GM12865 (cell line): ENCODE data around the gene AFF4.

Experiments used
- DNase-seq: peaks from one replicate; pipeline ENCODE4 v3.0.0; 2010; ENCODE audit warnings: low read depth
- H3K4me3 ChIP-seq: 2 replicates; pipeline ENCODE4 v1.5.1; 2011; ENCODE audit warnings: mild to moderate bottlenecking, low read depth, low read length, control low read depth
- CTCF ChIP-seq: IDR thresholded peaks from 2 replicates; pipeline ENCODE4 v1.5.1; 2011; ENCODE audit warnings: low read length, control low read depth, low read depth, inconsistent platforms; ENCODE audit not compliant: insufficient read depth; ENCODE audit errors: missing control alignments

Gene AFF4

DNA sequence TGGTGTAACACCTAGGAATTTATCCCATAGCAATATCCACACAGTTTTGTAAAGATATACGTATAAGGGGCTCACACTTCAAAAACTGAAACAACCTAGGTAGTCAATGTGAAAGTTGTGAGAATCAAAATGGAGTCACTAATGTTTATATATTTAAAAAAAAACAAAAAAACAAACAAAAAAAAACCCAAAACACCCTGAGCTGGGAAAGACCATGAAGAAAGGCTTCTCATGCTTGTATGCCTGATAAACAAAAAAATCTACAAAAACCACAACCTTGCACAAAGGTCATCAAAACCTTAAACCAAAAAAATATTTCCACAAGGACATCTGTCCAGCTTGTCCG lies 35.4 kb downstream of the AFF4 start:
- TF ChIP-seq CTCF = no peak
- no peak overlapping the region for H3K4me3 ChIP-seq
- DNase-seq = no peak

- H3K4me3 ChIP-seq = no peak overlapping the region
- DNase-seq = no peak
- TF ChIP-seq CTCF = no peak
Measured at GRCh38 chr5:132927355-132928061, 35.9 kb downstream of the AFF4 start.

GRCh38 chr5:132926437-132926836 lies 37.0 kb downstream of the AFF4 start:
- no peak overlapping the region for H3K4me3 ChIP-seq
- no peak for TF ChIP-seq CTCF
- DNase-seq = no peak

DNA sequence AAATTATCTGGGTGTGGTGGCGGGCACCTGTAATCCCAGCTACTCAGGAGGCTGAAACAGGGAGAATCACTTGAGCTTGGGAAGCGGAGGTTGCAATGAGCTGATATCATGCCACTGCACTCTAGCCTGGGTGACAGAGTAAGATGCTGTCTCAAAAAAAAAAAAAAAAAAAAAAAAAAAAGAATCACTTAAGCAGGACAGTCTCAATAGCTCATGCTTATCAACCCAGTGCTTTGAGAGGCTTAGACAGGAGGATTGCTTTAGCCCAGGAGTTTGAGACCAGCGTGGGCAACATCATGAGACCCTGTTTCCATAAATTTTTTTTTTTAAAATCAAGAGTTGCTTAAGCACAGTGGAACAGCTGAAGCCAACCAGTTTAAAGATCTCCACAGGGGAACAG lies 47.3 kb downstream of the AFF4 start:
- no peak for TF ChIP-seq CTCF
- DNase-seq = no peak
- H3K4me3 ChIP-seq = no peak overlapping the region

DNA sequence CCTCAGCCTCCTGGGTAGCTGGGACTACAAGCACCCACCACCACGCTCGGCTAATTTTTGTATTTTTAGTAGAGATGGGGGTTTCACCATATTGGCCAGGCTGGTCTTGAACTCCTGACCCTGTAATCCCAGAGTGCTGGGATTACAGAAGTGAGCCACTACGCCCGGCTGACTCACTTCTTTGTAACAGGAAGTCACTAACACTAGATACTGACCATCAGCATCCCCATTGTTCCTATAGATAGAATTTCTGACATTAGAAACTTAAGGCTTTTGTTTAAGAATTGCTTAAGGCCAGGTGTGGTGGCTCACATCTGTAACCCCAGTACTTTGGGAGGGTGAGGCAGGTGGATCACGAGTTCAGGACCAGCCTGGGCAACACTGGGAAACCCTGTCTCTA lies 47.8 kb downstream of the AFF4 start:
- no peak for TF ChIP-seq CTCF
- peak; percentile 14 for DNase-seq
- no peak overlapping the region for H3K4me3 ChIP-seq

GRCh38 chr5:132909702-132910101 lies 53.7 kb downstream of the AFF4 start:
- no peak for DNase-seq
- TF ChIP-seq CTCF = no peak
- H3K4me3 ChIP-seq = no peak overlapping the region

- TF ChIP-seq CTCF = no peak
- DNase-seq = no peak
Measured at GRCh38 chr5:132907161-132907560, 56.3 kb downstream of the AFF4 start.

More at GRCh38 chr5:132907161-132907560, 56.3 kb downstream of the AFF4 start:
- H3K4me3 ChIP-seq = no peak overlapping the region
